Measurements from ENCODE around the gene BATF3.

DNA sequence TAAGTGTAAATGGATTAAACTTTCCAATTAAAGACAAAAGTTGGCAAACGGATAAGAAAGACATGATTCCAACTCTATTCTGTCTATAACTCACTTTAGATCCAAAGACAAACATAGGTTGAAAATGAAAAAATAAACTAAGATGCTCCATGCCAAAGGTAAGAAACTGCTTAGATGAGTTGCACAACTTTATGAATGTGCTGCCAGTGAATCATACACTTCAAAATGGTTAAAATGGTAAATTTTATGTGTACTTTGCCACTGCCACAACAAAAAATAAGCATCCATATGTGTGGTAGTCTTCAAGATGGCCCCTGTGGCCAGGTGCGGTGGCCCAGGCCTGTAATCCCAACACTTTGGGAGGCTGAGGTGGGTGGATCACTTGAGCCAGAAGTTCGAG is 46.9 kb upstream of the BATF3 start:
- TF ChIP-seq, protein P1, sequence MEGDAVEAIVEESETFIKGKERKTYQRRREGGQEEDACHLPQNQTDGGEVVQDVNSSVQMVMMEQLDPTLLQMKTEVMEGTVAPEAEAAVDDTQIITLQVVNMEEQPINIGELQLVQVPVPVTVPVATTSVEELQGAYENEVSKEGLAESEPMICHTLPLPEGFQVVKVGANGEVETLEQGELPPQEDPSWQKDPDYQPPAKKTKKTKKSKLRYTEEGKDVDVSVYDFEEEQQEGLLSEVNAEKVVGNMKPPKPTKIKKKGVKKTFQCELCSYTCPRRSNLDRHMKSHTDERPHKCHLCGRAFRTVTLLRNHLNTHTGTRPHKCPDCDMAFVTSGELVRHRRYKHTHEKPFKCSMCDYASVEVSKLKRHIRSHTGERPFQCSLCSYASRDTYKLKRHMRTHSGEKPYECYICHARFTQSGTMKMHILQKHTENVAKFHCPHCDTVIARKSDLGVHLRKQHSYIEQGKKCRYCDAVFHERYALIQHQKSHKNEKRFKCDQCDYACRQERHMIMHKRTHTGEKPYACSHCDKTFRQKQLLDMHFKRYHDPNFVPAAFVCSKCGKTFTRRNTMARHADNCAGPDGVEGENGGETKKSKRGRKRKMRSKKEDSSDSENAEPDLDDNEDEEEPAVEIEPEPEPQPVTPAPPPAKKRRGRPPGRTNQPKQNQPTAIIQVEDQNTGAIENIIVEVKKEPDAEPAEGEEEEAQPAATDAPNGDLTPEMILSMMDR (IDR thresholded peaks at IDR 0.05 in 4 of 5, conservative IDR thresholded peaks at IDR 0.05 in 1 of 5): no peak
- no peak for TF ChIP-seq POLR2A (IDR thresholded peaks at IDR 0.05)

All from gastrocnemius medialis (tissue), 4 donors.